Ovary (tissue), 9 donors: ENCODE results near the gene MAP3K8. TPM values are rescaled to one million over a fixed set of nuclear protein-coding genes. Genes with fewer than 3 reads are reported as not detected.

Experiments
- DNase-seq, 5 donors: peaks; one replicate each; pipeline ENCODE4 v3.0.0-alpha.2; 2019 to 2020
- H3K27ac ChIP-seq, 2 donors: fragments of 200-600 bp; one replicate each; pipeline versions ENCODE4 v1.5.1 to v1.8.0; 2019 to 2022
- H3K27me3 ChIP-seq: fragments of 200-600 bp; one replicate; pipeline ENCODE4 v1.8.0; 2022
- H3K36me3 ChIP-seq: fragments of 200-600 bp; sonication (generic); one replicate; pipeline ENCODE4 v1.5.1; 2019
- H3K4me1 ChIP-seq: one replicate; pipeline ENCODE4 v1.8.1; 2013; ENCODE audit warnings: mild to moderate bottlenecking, moderate library complexity; ENCODE audit not compliant: insufficient read depth
- H3K4me3 ChIP-seq: fragments of 200-600 bp; sonication (generic); one replicate; pipeline ENCODE4 v1.5.1; 2017
- H3K9me3 ChIP-seq, 2 donors: fragments of 200-600 bp in 1 of 2; sonication (generic) in 1 of 2; one replicate each; pipeline versions ENCODE4 v1.5.1 to v1.8.1; 2013 to 2019; ENCODE audit warnings: mild to moderate bottlenecking in 1 of 2, moderate library complexity in 1 of 2
- CTCF ChIP-seq, 3 donors: fragments of 450-650 bp in 2 of 3; fragments of 200-600 bp in 1 of 3; IDR thresholded peaks; one replicate each; pipeline versions ENCODE4 v1.5.1 to v1.8.0; 2016 to 2022; ENCODE audit warnings: antibody characterized with exemption in 3 of 3, mild to moderate bottlenecking in 1 of 3
- EP300 ChIP-seq: sonication (generic); formaldehyde crosslinking; IDR thresholded peaks from one replicate; pipeline ENCODE4 v1.6.1; 2017; ENCODE audit warnings: antibody characterized with exemption
- POLR2A ChIP-seq: fragments of 450-650 bp; IDR thresholded peaks from one replicate; pipeline ENCODE4 v1.6.1; 2017; ENCODE audit warnings: antibody characterized with exemption, mild to moderate bottlenecking, moderate library complexity
- WGBS, 3 donors: extraction: QIAGEN DNeasy Blood & Tissue Kit in 1 of 3; methylation state at CpG; one replicate each; pipeline versions ENCODE4 v1.1.5 to v1.1.7; 2013 to 2017; 5-methylcytosine and 5-hydroxymethylcytosine counted together
- intact Hi-C, 4 donors: fragments of 100-400 bp; cut with DNase I; formaldehyde crosslinking; loops; one replicate each; pipeline versions ENCODE4 v1.11.0 to v1.15.1; 2022 to 2023
- polyA plus RNA-seq, 2 donors: library from polyadenylated mRNA; stranded (reverse); fragments of 200-250 nt in 1 of 2; fragments of 350-450 nt in 1 of 2; fragmentation: Illumina TruSeq in 1 of 2; extraction: RNeasy Lipid Tissue Mini Kit (QIAGEN cat#74804) in 1 of 2; gene quantifications; one replicate each; pipeline ENCODE4 v1.2.3, GENCODE V29; 2013 to 2014
- total RNA-seq, 7 donors: library from RNA; depleted of rRNA in 2 of 7; stranded (reverse); fragments of >200 nt in 2 of 7; fragmentation: NEBNext Ultra II Directional in 3 of 7; extraction: Animal tissue kit (Norgen Biotek cat#: 25700) in 3 of 7; gene quantifications; one replicate each; pipeline versions ENCODE4 v1.1.0 to v1.2.4, GENCODE V29; 2016 to 2023
- donor health status: DM: no; HTN: no; CAD: no; lungs with moderate emphysema.
- donor health status: DM: no; HTN: no; CAD: no.
- donor health status: Bipolar disorder and iron deficiency.
- donor health status: DM: yes; HTN: yes; CAD: no.
- donor health status: DM: no; HTN: no; CAD: no.
- donor health status: DM: yes; HTN: yes; CAD: no.

Gene MAP3K8
- total and polyA plus RNA-seq, 9 donors: 7.7 to 32.5 (median 13.5) TPM

- no peak overlapping the region for H3K27ac ChIP-seq
- no peak for DNase-seq
- no peaks in the 10 kb centered on the region for H3K36me3 ChIP-seq
- intact Hi-C loops: no loop called here
- H3K9me3 ChIP-seq: no peaks in the 10 kb centered on the region
- H3K4me1 ChIP-seq: peaks cover 3% of the 10 kb centered on the region
- H3K27me3 ChIP-seq: no peaks in the 10 kb centered on the region
- 49 to 69% (median 65%) methylated on average over 3 of the region's 3 CpGs for WGBS, 3 donors
- TF ChIP-seq POLR2A (no peak), EP300 (no peak), CTCF (IDR thresholded peaks at IDR 0.05) (no peak)
- no peak overlapping the region for H3K4me3 ChIP-seq
Observed at GRCh38 chr10:30500963-30501504, 67.0 kb downstream of the MAP3K8 start.

GRCh38 chr10:30502266-30503060, 68.5 kb downstream of the MAP3K8 start:
- no peaks in the 10 kb centered on the region for H3K9me3 ChIP-seq
- H3K4me3 ChIP-seq: no peak overlapping the region
- no peak for DNase-seq
- intact Hi-C loops: no loop called here
- H3K36me3 ChIP-seq: no peaks in the 10 kb centered on the region
- H3K4me1 ChIP-seq: peaks cover 1% of the 10 kb centered on the region
- no peaks in the 10 kb centered on the region for H3K27me3 ChIP-seq
- WGBS, 3 donors: 41 to 51% (median 44%) methylated on average over 11 of the region's 11 CpGs
- no peak for TF ChIP-seq POLR2A
- H3K27ac ChIP-seq: no peak overlapping the region

- no peak overlapping the region for H3K27ac ChIP-seq
- peaks cover 1% of the 10 kb centered on the region for H3K4me1 ChIP-seq
- H3K4me3 ChIP-seq: no peak overlapping the region
- no peak for DNase-seq
- H3K36me3 ChIP-seq: no peaks in the 10 kb centered on the region
- no peaks in the 10 kb centered on the region for H3K27me3 ChIP-seq
- WGBS, 3 donors: 79 to 82% (median 82%) methylated on average over 10 of the region's 10 CpGs
- no peaks in the 10 kb centered on the region for H3K9me3 ChIP-seq
- intact Hi-C loops: no loop called here
- TF ChIP-seq EP300: no peak
- TF ChIP-seq POLR2A: no peak
- no peak for TF ChIP-seq CTCF (IDR thresholded peaks at IDR 0.05)
Observed at GRCh38 chr10:30503700-30504266, 69.8 kb downstream of the MAP3K8 start.

GRCh38 chr10:30505543-30506298, 71.7 kb downstream of the MAP3K8 start:
- TF ChIP-seq CTCF (IDR thresholded peaks at IDR 0.05): no peak
- no peak for TF ChIP-seq EP300
- TF ChIP-seq POLR2A: no peak

More at GRCh38 chr10:30505543-30506298, 71.7 kb downstream of the MAP3K8 start:
- Histone ChIP-seq H3K4me1 (peaks cover 1% of the 10 kb centered on the region), H3K4me3 (no peak overlapping the region), H3K9me3 (no peaks in the 10 kb centered on the region), H3K27me3 (no peaks in the 10 kb centered on the region), H3K36me3 (no peaks in the 10 kb centered on the region), H3K27ac (no peak overlapping the region)
- intact Hi-C loops: no loop called here
- 87 to 94% (median 91%) methylated on average over 8 of the region's 8 CpGs for whole genome bisulfite sequencing, 3 donors
- DNase-seq: no peak
